Activated T-cell treated with anti-CD3 and anti-CD28 coated beads, Interleukin-2, amount 50 U/mL, for 4 hours (primary cell): ENCODE measurements around the gene P2RY6. TPM values are rescaled to one million over a fixed set of nuclear protein-coding genes. Genes with fewer than 3 reads are reported as not detected.
"Not testable (repeated sequence)": the region's sequence is repeated elsewhere in the genome, so short reads cannot be mapped to it uniquely, and the experiment has no call there.

Source experiments
- ATAC-seq, 2 donors: fragments of 200-7000 bp; cut with Tn5 transposase; one replicate each; pipeline ENCODE4 v1.10.0; 2021
- DNase-seq: peaks from one replicate; pipeline ENCODE4 v3.0.0-alpha.2; 2020
- H3K27me3 Mint-ChIP-seq: one replicate; pipeline ENCODE4 v1.8.0; 2021; ENCODE audit warnings: low read depth, mixed read lengths
- H3K36me3 Mint-ChIP-seq: one replicate; pipeline ENCODE4 v1.8.0; 2022; ENCODE audit warnings: mixed read lengths; ENCODE audit not compliant: insufficient read depth
- H3K4me1 Mint-ChIP-seq: one replicate; pipeline ENCODE4 v1.8.0; 2021; ENCODE audit warnings: low read depth, mixed read lengths
- H3K4me3 Mint-ChIP-seq: one replicate; pipeline ENCODE4 v1.8.0; 2021; ENCODE audit warnings: mild to moderate bottlenecking, moderate library complexity, mixed read lengths
- H3K9me3 Mint-ChIP-seq: one replicate; pipeline ENCODE4 v1.8.0; 2021; ENCODE audit warnings: mixed read lengths
- total RNA-seq, 3 donors: library from RNA; stranded (reverse); gene quantifications; one replicate each; pipeline ENCODE4 v1.2.1, GENCODE V29; 2021

P2RY6 gene
- total RNA-seq, 3 donors from 2014 or later: not detected

- not testable (repeated sequence) for H3K4me3 Mint-ChIP-seq, DNase-seq, H3K9me3 Mint-ChIP-seq, ATAC-seq, H3K36me3 Mint-ChIP-seq, H3K27me3 Mint-ChIP-seq, H3K4me1 Mint-ChIP-seq
Observed at GRCh38 chr11:73274191-73274590, 2.1 kb downstream of the P2RY6 start.

- H3K36me3 Mint-ChIP-seq: no peaks in the 10 kb centered on the region
- no peaks in the 10 kb centered on the region for H3K9me3 Mint-ChIP-seq
- H3K4me3 Mint-ChIP-seq: no peak overlapping the region
- ATAC-seq (no peak), DNase-seq (no peak)
- peaks cover 4% of the 10 kb centered on the region for H3K27me3 Mint-ChIP-seq
- no peaks in the 10 kb centered on the region for H3K4me1 Mint-ChIP-seq
Observed at GRCh38 chr11:73274722-73275380, 2.7 kb downstream of the P2RY6 start.

- Mint-ChIP-seq H3K9me3 (no peaks in the 10 kb centered on the region), H3K36me3 (no peaks in the 10 kb centered on the region), H3K4me3 (no peak overlapping the region), H3K4me1 (no peaks in the 10 kb centered on the region), H3K27me3 (peaks cover 4% of the 10 kb centered on the region)
- ATAC-seq: no peak
- DNase-seq: no peak
Observed at GRCh38 chr11:73275381-73275750, 3.2 kb downstream of the P2RY6 start.

GRCh38 chr11:73277467-73277866, 5.3 kb downstream of the P2RY6 start:
- ATAC-seq (no peak), DNase-seq (no peak)
- Mint-ChIP-seq H3K36me3 (no peaks in the 10 kb centered on the region), H3K9me3 (no peaks in the 10 kb centered on the region), H3K4me1 (no peaks in the 10 kb centered on the region), H3K4me3 (no peak overlapping the region), H3K27me3 (peaks cover 4% of the 10 kb centered on the region)

GRCh38 chr11:73280626-73281025, 8.5 kb downstream of the P2RY6 start:
- Mint-ChIP-seq H3K36me3 (no peaks in the 10 kb centered on the region), H3K9me3 (no peaks in the 10 kb centered on the region), H3K27me3 (peaks cover 4% of the 10 kb centered on the region), H3K4me3 (no peak overlapping the region), H3K4me1 (no peaks in the 10 kb centered on the region)
- DNase-seq: no peak
- no peak for ATAC-seq

GRCh38 chr11:73281201-73281741, 9.1 kb downstream of the P2RY6 start:
- DNase-seq (no peak), ATAC-seq (no peak)
- Mint-ChIP-seq H3K4me3 (no peak overlapping the region), H3K4me1 (no peaks in the 10 kb centered on the region), H3K27me3 (peaks cover 2% of the 10 kb centered on the region), H3K9me3 (no peaks in the 10 kb centered on the region), H3K36me3 (no peaks in the 10 kb centered on the region)

- no peaks in the 10 kb centered on the region for H3K9me3 Mint-ChIP-seq
- H3K27me3 Mint-ChIP-seq: no peaks in the 10 kb centered on the region
- H3K4me1 Mint-ChIP-seq: no peaks in the 10 kb centered on the region
- H3K4me3 Mint-ChIP-seq: no peak overlapping the region
- ATAC-seq: no peak
- H3K36me3 Mint-ChIP-seq: no peaks in the 10 kb centered on the region
- no peak for DNase-seq
Observed at GRCh38 chr11:73281796-73282660, 9.9 kb downstream of the P2RY6 start.

- H3K27me3 Mint-ChIP-seq: no peaks in the 10 kb centered on the region
- no peaks in the 10 kb centered on the region for H3K36me3 Mint-ChIP-seq
- no peak overlapping the region for H3K4me3 Mint-ChIP-seq
- DNase-seq (no peak), ATAC-seq (no peak)
- no peaks in the 10 kb centered on the region for H3K9me3 Mint-ChIP-seq
- H3K4me1 Mint-ChIP-seq: peaks cover 6% of the 10 kb centered on the region
Observed at GRCh38 chr11:73283276-73284000, 11.3 kb downstream of the P2RY6 start.

GRCh38 chr11:73284106-73284505, 12.0 kb downstream of the P2RY6 start:
- H3K4me1 Mint-ChIP-seq: peaks cover 11% of the 10 kb centered on the region
- H3K36me3 Mint-ChIP-seq: no peaks in the 10 kb centered on the region
- no peak overlapping the region for H3K4me3 Mint-ChIP-seq
- no peaks in the 10 kb centered on the region for H3K9me3 Mint-ChIP-seq
- H3K27me3 Mint-ChIP-seq: peaks cover 2% of the 10 kb centered on the region
- DNase-seq (no peak), ATAC-seq (no peak)

GRCh38 chr11:73285721-73286120, 13.6 kb downstream of the P2RY6 start:
- peaks cover 14% of the 10 kb centered on the region for H3K4me1 Mint-ChIP-seq
- no peak for ATAC-seq
- H3K9me3 Mint-ChIP-seq: no peaks in the 10 kb centered on the region
- H3K36me3 Mint-ChIP-seq: no peaks in the 10 kb centered on the region
- H3K4me3 Mint-ChIP-seq: no peak overlapping the region
- peaks cover 2% of the 10 kb centered on the region for H3K27me3 Mint-ChIP-seq
- DNase-seq: no peak

- no peak for ATAC-seq
- peaks cover 14% of the 10 kb centered on the region for H3K4me1 Mint-ChIP-seq
- no peak for DNase-seq
- no peaks in the 10 kb centered on the region for H3K9me3 Mint-ChIP-seq
- H3K27me3 Mint-ChIP-seq: peaks cover 2% of the 10 kb centered on the region
- no peak overlapping the region for H3K4me3 Mint-ChIP-seq
- no peaks in the 10 kb centered on the region for H3K36me3 Mint-ChIP-seq
Observed at GRCh38 chr11:73286240-73286810, 14.2 kb downstream of the P2RY6 start.

GRCh38 chr11:73287400-73288101, 15.4 kb downstream of the P2RY6 start:
- Mint-ChIP-seq H3K4me1 (peaks cover 14% of the 10 kb centered on the region), H3K36me3 (no peaks in the 10 kb centered on the region), H3K4me3 (no peak overlapping the region), H3K9me3 (no peaks in the 10 kb centered on the region), H3K27me3 (peaks cover 2% of the 10 kb centered on the region)
- DNase-seq: no peak
- ATAC-seq: no peak

- Mint-ChIP-seq H3K27me3 (peaks cover 2% of the 10 kb centered on the region), H3K4me1 (peaks cover 14% of the 10 kb centered on the region), H3K36me3 (no peaks in the 10 kb centered on the region), H3K9me3 (no peaks in the 10 kb centered on the region), H3K4me3 (no peak overlapping the region)
- no peak for DNase-seq
- no peak for ATAC-seq
Observed at GRCh38 chr11:73288192-73288872, 16.2 kb downstream of the P2RY6 start.
